Nephron progenitor cell (in vitro differentiated cells): Measurements from ENCODE around the gene GUCY1A1.

Experiments used
- DNase-seq: peaks from one replicate; pipeline ENCODE4 v3.0.0; 2021
- H3K27ac Mint-ChIP-seq: 2 replicates; pipeline ENCODE4 v1.8.0; 2021; ENCODE audit warnings: mild to moderate bottlenecking, moderate library complexity, mixed read lengths
- H3K27me3 Mint-ChIP-seq: 2 replicates; pipeline ENCODE4 v1.8.0; 2021; ENCODE audit warnings: mild to moderate bottlenecking, low read depth, mixed read lengths; ENCODE audit not compliant: poor library complexity
- H3K36me3 Mint-ChIP-seq: 2 replicates; pipeline ENCODE4 v1.8.0; 2021; ENCODE audit warnings: low read depth, mixed read lengths
- H3K4me1 Mint-ChIP-seq: 2 replicates; pipeline ENCODE4 v1.8.0; 2021; ENCODE audit warnings: mixed read lengths
- H3K4me3 Mint-ChIP-seq: 2 replicates; pipeline ENCODE4 v1.8.0; 2021; ENCODE audit warnings: mild to moderate bottlenecking, moderate library complexity, mixed read lengths
- H3K9me3 Mint-ChIP-seq: 2 replicates; pipeline ENCODE4 v1.8.0; 2021; ENCODE audit warnings: mild to moderate bottlenecking, moderate library complexity, mixed read lengths
- TF ChIP-seq, protein P1 (sequence below): fragments of 200-600 bp; sonication (generic); IDR thresholded peaks from 2 replicates; pipeline ENCODE4 v1.5.0; 2021; ENCODE audit warnings: antibody characterized with exemption

GUCY1A1 gene

DNA sequence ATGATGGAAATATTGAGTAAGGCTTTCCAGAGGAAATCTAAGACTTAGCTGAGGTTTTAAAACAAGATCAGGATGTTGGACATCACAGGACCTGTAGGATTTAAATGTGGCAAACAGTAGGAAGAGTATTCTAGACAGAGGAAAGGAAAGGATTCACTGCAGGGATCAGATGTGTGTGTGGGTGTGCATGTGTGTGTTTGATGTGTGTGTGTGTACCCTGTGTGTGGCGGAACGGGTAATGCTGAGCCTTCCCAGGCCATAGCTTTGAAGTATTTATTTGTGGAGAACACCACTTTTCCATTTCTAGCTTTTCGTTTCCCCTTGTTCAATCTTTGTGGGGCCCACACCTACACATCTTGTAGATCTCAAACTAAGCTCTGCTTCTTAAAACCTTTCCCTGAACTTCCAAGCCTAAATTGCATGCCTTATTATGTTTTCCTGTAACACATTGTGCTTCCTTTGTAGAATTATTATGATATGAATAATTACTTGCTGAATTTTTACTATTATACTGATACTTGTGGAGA lies 6.9 kb downstream of the GUCY1A1 start:
- H3K4me1 Mint-ChIP-seq: peaks cover 22% of the 10 kb centered on the region

DNA sequence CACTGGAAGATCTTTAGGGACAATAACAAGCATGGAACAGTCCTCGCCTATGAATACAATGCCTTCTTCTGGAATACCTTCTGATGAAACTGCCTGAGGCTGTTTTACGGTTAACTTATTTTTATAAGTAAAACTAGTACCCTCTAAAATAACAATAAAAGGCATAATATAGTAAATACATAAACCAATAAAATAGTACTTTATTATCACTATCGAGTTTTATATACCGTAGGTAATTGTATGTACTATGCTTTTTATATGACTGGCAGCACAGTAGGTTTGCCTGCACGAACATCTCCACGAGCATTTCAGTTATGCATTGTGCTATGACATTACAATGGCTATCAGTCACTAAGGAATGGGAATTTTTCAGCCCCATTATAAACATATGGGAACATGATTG lies 8.0 kb downstream of the GUCY1A1 start:
- H3K4me3 Mint-ChIP-seq: no peak overlapping the region
- H3K27ac Mint-ChIP-seq: no peak overlapping the region
- no peak for DNase-seq
- H3K27me3 Mint-ChIP-seq: peaks cover 7% of the 10 kb centered on the region
- TF ChIP-seq, protein P1, sequence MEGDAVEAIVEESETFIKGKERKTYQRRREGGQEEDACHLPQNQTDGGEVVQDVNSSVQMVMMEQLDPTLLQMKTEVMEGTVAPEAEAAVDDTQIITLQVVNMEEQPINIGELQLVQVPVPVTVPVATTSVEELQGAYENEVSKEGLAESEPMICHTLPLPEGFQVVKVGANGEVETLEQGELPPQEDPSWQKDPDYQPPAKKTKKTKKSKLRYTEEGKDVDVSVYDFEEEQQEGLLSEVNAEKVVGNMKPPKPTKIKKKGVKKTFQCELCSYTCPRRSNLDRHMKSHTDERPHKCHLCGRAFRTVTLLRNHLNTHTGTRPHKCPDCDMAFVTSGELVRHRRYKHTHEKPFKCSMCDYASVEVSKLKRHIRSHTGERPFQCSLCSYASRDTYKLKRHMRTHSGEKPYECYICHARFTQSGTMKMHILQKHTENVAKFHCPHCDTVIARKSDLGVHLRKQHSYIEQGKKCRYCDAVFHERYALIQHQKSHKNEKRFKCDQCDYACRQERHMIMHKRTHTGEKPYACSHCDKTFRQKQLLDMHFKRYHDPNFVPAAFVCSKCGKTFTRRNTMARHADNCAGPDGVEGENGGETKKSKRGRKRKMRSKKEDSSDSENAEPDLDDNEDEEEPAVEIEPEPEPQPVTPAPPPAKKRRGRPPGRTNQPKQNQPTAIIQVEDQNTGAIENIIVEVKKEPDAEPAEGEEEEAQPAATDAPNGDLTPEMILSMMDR: no peak
- peaks cover 23% of the 10 kb centered on the region for H3K4me1 Mint-ChIP-seq
- no peaks in the 10 kb centered on the region for H3K9me3 Mint-ChIP-seq
- H3K36me3 Mint-ChIP-seq: no peaks in the 10 kb centered on the region

More for the DNA sequence above, 6.9 kb downstream of the GUCY1A1 start:
- Mint-ChIP-seq H3K9me3 (no peaks in the 10 kb centered on the region), H3K36me3 (no peaks in the 10 kb centered on the region), H3K27me3 (peaks cover 7% of the 10 kb centered on the region), H3K4me3 (no peak overlapping the region), H3K27ac (no peak overlapping the region)
- DNase-seq: no peak
- TF ChIP-seq, protein P1: no peak

DNA sequence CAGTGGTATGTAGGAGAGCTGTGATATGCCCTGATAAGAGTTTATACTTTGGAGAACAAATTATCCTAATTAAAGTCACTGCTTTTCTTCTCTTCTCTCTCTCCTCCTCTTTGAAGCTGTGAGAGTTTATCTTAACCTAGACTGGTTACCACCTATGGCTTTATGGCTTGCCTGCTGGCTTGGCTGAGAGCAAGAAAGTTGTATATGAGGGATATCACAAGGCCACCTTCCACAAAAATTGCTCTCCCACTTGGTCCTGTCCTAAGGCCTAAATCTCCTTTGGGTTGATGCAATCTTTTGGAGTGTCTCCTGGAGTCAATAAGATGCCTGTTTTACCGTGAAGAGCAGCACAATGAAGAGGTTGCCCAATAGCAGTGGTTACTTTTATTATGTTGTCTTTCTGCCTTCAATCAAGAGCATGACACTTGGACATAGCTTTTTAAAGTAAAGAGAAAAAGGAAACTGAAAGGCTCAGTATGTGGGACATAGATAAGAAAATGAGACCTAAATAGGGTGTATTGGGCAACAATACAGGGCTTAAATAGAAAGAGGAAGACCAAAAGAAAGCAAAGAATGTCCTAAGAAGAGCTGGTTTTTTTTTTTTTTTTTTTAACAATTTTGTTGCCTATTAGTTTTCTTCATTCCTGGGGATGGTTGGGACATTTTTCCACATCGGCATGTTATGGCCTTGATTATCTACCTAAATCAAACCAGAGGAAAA lies 9.2 kb downstream of the GUCY1A1 start:
- no peak overlapping the region for H3K4me3 Mint-ChIP-seq
- H3K27ac Mint-ChIP-seq: peak overlapping the region; percentile 43
- TF ChIP-seq, protein P1: no peak
- H3K4me1 Mint-ChIP-seq: peaks cover 23% of the 10 kb centered on the region
- no peaks in the 10 kb centered on the region for H3K36me3 Mint-ChIP-seq
- no peak for DNase-seq
- no peaks in the 10 kb centered on the region for H3K9me3 Mint-ChIP-seq
- no peaks in the 10 kb centered on the region for H3K27me3 Mint-ChIP-seq

DNA sequence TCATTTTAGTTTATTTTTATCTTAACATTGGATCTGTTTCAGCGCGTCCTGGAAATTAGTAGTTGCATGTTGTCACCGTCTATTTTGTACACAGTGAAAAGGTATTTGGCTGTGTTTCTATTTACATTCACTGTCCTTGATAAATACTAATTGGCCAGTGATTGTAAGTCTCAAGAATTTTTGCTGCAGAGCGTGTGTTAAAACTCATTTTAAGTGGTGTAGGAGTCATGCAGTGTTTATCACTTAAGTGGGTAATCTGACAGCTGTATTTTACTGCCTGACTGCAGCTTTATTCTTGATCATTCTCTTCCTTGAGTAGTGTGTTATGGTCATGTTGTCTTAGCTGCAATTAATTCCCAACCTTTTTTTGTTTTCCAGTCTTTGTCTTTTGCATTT lies 9.8 kb downstream of the GUCY1A1 start:
- DNase-seq: no peak
- Mint-ChIP-seq H3K4me3 (no peak overlapping the region), H3K36me3 (no peaks in the 10 kb centered on the region), H3K4me1 (peaks cover 23% of the 10 kb centered on the region), H3K27me3 (no peaks in the 10 kb centered on the region), H3K27ac (peak overlapping the region; percentile 52), H3K9me3 (no peaks in the 10 kb centered on the region)
- TF ChIP-seq, protein P1: no peak

DNA sequence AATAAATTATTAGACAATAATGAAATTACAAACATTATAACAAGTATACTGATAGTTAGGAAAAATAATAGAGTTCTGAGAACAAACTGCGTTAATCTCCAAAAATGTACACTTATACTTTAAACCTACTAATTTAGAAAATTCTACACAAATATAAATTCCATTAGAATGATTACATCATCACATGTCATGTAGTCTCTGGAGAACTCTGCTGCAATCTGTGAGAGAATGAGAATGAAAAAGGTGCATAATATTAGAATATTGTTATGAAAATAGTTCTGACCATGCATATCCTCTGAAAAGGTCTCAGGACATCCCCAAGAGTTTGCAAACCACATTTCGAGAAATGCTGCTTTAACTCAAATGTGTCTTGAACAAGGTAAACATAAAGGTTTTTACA lies 11.4 kb downstream of the GUCY1A1 start:
- H3K36me3 Mint-ChIP-seq: no peaks in the 10 kb centered on the region
- no peak overlapping the region for H3K27ac Mint-ChIP-seq
- no peaks in the 10 kb centered on the region for H3K27me3 Mint-ChIP-seq
- peaks cover 23% of the 10 kb centered on the region for H3K4me1 Mint-ChIP-seq
- TF ChIP-seq, protein P1: no peak
- no peaks in the 10 kb centered on the region for H3K9me3 Mint-ChIP-seq
- H3K4me3 Mint-ChIP-seq: no peak overlapping the region
- no peak for DNase-seq

DNA sequence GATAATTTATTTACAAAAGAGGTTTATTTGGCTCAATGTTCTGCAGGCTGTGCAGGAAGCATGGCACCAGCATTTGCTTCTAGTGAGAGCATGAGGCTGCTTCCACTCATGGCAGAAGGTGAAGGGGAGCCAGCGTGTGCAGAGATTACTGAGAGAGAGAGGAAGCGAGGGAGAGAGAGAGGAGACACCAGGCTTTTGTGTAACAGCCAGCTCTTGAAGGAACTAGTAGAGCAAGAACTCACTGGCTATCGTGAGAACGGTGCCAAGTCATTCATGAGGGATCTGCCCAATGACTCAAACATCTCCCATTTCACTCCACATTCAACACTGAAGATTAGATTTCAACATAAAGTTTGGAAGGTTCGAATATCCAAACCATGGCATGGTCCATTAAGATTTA lies 12.7 kb downstream of the GUCY1A1 start:
- TF ChIP-seq, protein P1: no peak
- no peak overlapping the region for H3K27ac Mint-ChIP-seq
- no peak for DNase-seq
- no peak overlapping the region for H3K4me3 Mint-ChIP-seq
- peaks cover 3% of the 10 kb centered on the region for H3K27me3 Mint-ChIP-seq
- H3K36me3 Mint-ChIP-seq: no peaks in the 10 kb centered on the region
- no peaks in the 10 kb centered on the region for H3K9me3 Mint-ChIP-seq
- peaks cover 23% of the 10 kb centered on the region for H3K4me1 Mint-ChIP-seq
